Osteocyte (in vitro differentiated cells): ENCODE measurements around the gene TM4SF1. TPM values are rescaled to one million over a fixed set of nuclear protein-coding genes. Genes with fewer than 3 reads are reported as not detected.
A peak's percentile ranks its signal among the peaks of the same experiment; 100 is the strongest.

Source experiments
- DNase-seq: peaks from one replicate; pipeline ENCODE4 v3.0.0; 2021; ENCODE audit warnings: mixed read lengths; ENCODE audit not compliant: unreplicated experiment; ENCODE audit errors: extremely low spot score
- H3K27ac Mint-ChIP-seq: one replicate; pipeline ENCODE4 v1.8.0; 2021; ENCODE audit warnings: mild to moderate bottlenecking, mixed read lengths; ENCODE audit not compliant: unreplicated experiment
- H3K27me3 Mint-ChIP-seq: one replicate; pipeline ENCODE4 v1.8.0; 2021; ENCODE audit warnings: mixed read lengths; ENCODE audit not compliant: unreplicated experiment
- H3K36me3 Mint-ChIP-seq: one replicate; pipeline ENCODE4 v1.8.0; 2021; ENCODE audit warnings: mixed read lengths; ENCODE audit not compliant: unreplicated experiment
- H3K4me1 Mint-ChIP-seq: one replicate; pipeline ENCODE4 v1.8.0; 2021; ENCODE audit warnings: mixed read lengths; ENCODE audit not compliant: unreplicated experiment
- H3K4me3 Mint-ChIP-seq: one replicate; pipeline ENCODE4 v1.8.0; 2021; ENCODE audit warnings: mild to moderate bottlenecking, moderate library complexity, mixed read lengths; ENCODE audit not compliant: unreplicated experiment
- H3K9me3 Mint-ChIP-seq: one replicate; pipeline ENCODE4 v1.8.0; 2021; ENCODE audit warnings: mixed read lengths; ENCODE audit not compliant: unreplicated experiment
- long read RNA-seq: library from polyadenylated mRNA; unstranded; transcript quantifications from one replicate; pipeline ENCODE4 v2.0.0, GENCODE V29; 2021
- total RNA-seq: library from RNA; stranded (reverse); gene quantifications from 2 replicates; pipeline ENCODE4 v1.2.1, GENCODE V29; 2021
- TF ChIP-seq, protein P1 (sequence below): fragments of 200-600 bp; sonication (generic); IDR thresholded peaks from 2 replicates; pipeline ENCODE4 v1.5.0; 2021; ENCODE audit warnings: antibody characterized with exemption, mild to moderate bottlenecking, moderate library complexity

TM4SF1 gene
- total RNA-seq = 120 and 122 TPM in 2 replicates
- long read RNA-seq, transcript TM4SF1-201 (5 exons, 1,771 nt) = major isoform, 1,326 of 1,354 reads
- long read RNA-seq, transcript TM4SF1-204 (4 exons, 976 nt) = minor isoform, 5 of 1,354 reads
- long read RNA-seq, partial matches to known transcripts = 13 of 1,354 reads
- long read RNA-seq, other reads (novel, unspliced or antisense) = 10 of 1,354 reads

DNA sequence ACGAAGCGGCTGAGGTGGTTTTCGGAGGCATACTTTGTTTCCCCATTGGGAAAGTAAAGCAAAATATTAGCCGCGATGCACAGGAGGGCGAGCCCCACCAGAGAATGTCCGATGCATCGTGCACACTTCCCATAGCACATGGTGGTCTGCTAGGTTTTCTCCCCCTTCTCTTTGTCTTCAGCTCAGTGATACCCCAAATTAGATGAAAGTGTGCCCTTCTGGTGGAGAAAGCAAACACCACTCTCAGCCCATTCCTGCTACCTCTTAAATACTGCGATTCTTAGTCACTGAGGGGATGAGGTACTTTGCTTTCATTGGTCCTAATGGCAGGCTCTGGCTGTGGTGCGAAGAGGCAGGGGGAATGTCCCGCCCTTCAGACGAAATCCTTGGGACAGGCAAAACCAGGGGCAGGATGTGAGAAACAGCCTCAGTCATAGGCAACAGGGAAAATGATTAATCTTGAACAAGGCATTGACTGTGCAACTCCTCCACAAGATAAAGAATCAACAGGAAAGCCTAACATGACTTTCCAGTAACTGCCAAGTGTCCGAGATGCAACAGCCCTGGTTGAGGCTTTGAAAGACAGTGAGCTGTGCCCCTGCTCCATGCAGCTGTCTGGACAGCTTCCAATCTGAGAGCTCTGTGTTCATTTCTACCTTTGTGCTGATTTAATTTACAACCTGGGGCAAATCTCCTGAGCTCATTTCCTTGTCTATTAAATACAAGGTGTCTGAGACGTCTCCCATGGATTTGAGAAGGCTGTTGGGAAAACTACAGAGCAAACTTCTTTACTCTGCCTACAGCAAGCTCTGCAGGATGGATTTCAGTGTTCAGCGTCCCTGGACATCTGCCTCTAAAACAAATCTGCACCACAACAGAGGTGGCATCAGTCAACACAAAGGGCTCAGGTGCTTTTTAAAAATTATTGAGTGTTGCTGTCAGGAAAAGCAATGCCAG, at the start of gene TM4SF1:
TM4SF1 (minus strand) TSS at position 242 of the 957 bp plus-strand sequence; CDS start at position 140, 102 bp downstream.
- Mint-ChIP-seq H3K4me1 (peaks cover 72% of the 10 kb centered on the region), H3K36me3 (peaks cover 15% of the 10 kb centered on the region), H3K9me3 (no peaks in the 10 kb centered on the region), H3K27ac (peak within 1 kb of the TSS; percentile 87), H3K4me3 (peak within 1 kb of the TSS; percentile 78), H3K27me3 (no peaks in the 10 kb centered on the region)
- TF ChIP-seq, protein P1, sequence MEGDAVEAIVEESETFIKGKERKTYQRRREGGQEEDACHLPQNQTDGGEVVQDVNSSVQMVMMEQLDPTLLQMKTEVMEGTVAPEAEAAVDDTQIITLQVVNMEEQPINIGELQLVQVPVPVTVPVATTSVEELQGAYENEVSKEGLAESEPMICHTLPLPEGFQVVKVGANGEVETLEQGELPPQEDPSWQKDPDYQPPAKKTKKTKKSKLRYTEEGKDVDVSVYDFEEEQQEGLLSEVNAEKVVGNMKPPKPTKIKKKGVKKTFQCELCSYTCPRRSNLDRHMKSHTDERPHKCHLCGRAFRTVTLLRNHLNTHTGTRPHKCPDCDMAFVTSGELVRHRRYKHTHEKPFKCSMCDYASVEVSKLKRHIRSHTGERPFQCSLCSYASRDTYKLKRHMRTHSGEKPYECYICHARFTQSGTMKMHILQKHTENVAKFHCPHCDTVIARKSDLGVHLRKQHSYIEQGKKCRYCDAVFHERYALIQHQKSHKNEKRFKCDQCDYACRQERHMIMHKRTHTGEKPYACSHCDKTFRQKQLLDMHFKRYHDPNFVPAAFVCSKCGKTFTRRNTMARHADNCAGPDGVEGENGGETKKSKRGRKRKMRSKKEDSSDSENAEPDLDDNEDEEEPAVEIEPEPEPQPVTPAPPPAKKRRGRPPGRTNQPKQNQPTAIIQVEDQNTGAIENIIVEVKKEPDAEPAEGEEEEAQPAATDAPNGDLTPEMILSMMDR = no peak
- DNase-seq = no peak

DNA sequence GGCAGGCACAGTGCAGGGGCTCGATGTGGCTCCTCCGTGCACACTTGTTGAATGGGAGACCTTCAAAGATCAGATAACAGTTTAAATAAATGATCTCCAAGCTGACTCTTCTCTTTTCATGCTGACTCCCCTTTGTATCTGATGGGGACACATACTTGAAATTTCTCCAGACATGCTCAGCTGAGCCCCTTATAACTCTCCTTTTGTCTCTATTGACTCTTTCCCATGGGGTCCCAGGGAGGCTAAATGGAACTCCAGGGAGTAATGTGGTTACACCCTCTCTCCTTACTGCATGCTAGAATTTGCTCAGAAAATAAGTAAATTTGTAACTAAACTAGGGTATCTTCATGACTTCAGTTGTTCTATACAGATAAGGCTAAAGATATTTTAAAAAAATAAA, 48.9 kb upstream of the TM4SF1 start:
- no peak overlapping the region for H3K4me3 Mint-ChIP-seq
- H3K27ac Mint-ChIP-seq = peak overlapping the region; percentile 43
- no peaks in the 10 kb centered on the region for H3K9me3 Mint-ChIP-seq
- peaks cover 23% of the 10 kb centered on the region for H3K4me1 Mint-ChIP-seq
- TF ChIP-seq, protein P1 = no peak
- no peaks in the 10 kb centered on the region for H3K36me3 Mint-ChIP-seq
- H3K27me3 Mint-ChIP-seq = no peaks in the 10 kb centered on the region
- no peak for DNase-seq

DNA sequence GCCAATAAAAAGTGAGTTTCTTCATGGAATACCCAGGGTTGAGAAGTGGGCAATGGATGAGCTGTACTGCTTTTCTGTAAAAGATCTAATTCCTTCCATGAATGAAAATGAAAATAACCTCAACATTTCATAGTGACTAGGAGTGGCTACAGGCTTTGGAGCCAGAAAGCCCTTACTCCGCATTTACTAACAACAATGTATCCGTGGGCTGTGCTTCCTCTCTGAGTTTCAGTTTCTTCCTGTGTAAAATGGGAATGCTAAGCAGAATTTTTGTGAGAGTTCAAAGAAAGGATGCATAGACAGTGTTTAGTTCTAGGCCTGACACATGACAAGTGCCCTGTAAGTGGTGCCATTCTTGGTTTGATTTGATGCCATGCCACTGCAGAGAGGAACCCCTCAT, 47.5 kb upstream of the TM4SF1 start:
- no peak overlapping the region for H3K27ac Mint-ChIP-seq
- H3K36me3 Mint-ChIP-seq = no peaks in the 10 kb centered on the region
- H3K9me3 Mint-ChIP-seq = no peaks in the 10 kb centered on the region
- no peaks in the 10 kb centered on the region for H3K27me3 Mint-ChIP-seq
- peaks cover 24% of the 10 kb centered on the region for H3K4me1 Mint-ChIP-seq
- H3K4me3 Mint-ChIP-seq = no peak overlapping the region
- TF ChIP-seq, protein P1 = no peak
- DNase-seq = no peak

- Mint-ChIP-seq H3K9me3 (no peaks in the 10 kb centered on the region), H3K27me3 (no peaks in the 10 kb centered on the region)
Measured at GRCh38 chr3:149421764-149422163, 44.3 kb upstream of the TM4SF1 start.

More at GRCh38 chr3:149421764-149422163, 44.3 kb upstream of the TM4SF1 start:
- Mint-ChIP-seq H3K4me1 (peaks cover 38% of the 10 kb centered on the region), H3K4me3 (no peak overlapping the region), H3K27ac (no peak overlapping the region), H3K36me3 (no peaks in the 10 kb centered on the region)
- DNase-seq = no peak
- TF ChIP-seq, protein P1 = no peak
